Stimulated activated CD4-positive, alpha-beta T cell treated with anti-CD3 and anti-CD28 coated beads, Interleukin-15, amount 100 ng/mL, for 1 hour (primary cell): ENCODE data around the gene RNF223.
"Not testable (repeated sequence)": the region's sequence is repeated elsewhere in the genome, so short reads cannot be mapped to it uniquely, and the experiment has no call there.

ENCODE experiments used
- DNase-seq, 2 donors: peaks; one replicate each; pipeline ENCODE4 v3.0.0-alpha.2; 2020; ENCODE audit warnings: low read depth in 1 of 2, low spot score in 1 of 2

RNF223 gene

DNA sequence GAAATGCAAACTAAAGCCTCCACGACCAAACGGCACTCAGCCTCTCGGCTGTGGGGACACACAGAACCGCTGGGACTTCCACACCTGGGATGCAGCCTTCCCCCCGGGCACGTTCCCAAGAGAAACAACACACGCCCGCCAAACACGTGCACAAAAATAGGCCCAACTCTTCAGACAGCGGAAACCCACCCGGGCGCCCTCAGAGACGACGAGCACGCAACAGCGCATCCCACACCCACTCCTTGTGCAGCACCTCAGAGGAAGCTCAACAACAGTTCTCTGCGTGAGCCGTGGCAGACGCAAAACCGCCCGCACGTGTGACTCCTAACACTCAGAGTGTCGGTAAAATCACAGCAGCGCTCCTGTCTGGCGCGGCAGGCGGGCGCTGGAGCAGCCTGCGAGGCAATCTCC is 36.5 kb upstream of the RNF223 start:
- DNase-seq: no peak

DNA sequence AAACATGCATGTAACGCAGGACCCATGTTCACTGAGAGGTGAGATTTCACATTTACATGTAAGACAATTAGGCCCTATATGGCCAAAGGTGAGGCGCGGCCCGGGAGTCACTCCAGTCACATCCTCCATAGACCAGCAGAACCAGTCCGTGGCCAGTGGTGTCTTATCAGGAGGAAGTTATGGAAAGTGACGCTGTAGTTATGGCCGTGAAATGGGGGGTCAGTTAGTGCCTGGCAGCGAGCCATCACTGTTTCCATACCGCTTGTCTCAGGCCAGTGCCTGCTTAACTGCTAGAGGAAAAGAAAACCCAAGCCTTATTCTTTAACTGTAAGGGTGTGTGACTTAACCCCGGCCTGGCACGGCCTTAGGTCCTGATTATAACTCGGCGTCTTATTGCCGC is 35.6 kb upstream of the RNF223 start:
- DNase-seq: no peak

DNA sequence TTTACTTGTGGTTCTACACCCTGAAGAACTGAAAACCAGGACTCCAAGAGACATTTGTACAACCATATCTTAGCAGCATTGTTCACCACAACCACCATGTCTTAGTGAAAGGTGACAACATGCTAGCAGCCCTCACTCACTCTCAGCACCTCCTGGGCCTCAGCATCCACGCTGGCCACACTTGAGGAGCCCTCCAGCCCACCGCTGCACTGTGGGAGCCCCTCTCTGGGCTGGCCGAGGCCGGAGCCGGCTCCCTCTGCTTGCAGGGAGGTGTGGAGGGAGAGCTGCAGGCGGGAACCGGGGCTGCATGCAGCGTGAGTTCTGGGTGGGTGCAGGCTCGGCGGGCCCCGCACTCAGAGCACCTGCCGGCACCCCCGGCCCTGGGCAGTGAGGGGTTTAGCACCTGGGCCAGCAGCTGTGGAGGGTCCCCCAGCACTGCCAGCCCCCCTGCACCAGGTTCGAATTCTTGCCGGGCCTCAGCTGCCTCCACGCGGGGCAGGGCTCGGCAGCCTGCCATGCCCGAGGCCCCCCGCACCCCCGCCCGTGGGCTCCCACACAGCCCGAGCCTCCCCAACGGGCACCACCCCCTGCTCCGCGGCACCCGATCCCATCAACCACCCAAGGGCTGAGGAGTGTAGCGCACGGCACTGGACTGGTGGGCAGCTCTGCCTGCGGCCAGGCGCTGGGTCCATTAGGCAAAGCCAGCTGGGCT is 32.6 kb upstream of the RNF223 start:
- no peak for DNase-seq

DNA sequence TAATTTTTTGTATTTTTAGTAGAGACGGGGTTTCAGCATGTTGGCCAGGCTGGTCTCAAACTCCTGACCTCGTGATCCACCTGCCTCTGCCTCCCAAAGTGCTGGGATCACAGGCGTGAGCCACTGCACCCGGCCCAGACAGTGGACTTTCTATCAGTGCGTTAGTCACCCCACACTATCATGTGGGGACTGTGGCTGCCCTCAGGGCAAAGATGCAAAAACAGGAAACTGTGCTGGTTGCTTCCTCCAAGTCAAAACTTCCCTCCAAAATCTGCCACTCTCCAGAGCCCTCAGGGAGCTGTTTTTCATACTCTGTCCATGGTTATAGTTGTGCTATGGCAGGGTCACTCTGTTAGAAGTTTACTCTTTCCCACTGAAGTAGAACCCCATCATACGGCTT is 30.0 kb upstream of the RNF223 start:
- DNase-seq: not testable (repeated sequence)

DNA sequence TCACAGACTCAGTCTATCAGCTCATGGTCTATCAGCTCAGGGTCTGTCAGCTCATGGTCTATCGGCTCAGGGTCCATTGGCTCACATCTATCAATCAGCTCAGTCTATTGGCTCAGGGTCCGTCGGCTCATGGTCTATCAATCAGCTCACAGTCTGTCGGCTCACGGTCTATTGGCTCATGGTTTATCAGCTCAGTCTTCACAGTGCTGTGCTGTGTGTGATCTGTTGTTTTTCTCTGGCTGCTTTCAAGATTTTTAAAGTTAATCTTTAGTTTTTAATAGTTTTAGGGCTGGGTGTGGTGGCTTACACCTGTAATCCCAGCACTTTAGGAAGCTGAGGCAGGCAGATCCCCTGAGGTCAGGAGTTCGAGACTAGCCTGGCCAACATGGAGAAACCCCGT is 27.4 kb upstream of the RNF223 start:
- no peak for DNase-seq

DNA sequence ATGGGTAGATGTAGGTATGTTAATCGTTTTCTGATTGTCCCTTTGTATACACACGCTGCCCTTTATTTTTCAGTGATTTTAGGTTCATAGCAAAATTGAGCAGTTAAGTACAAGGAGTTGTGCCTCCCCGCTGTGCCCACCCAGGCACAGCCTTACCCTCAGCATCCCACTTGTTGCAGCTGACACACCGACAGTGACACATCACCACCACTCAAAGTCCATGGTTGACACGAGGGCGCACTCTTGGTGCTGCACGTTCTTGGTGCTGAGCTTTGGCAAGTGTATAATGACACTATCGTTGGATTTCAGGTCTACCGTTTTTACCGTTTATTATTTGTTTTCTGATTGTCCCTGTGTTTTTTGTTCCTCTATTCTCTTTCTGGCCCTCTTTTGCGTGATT is 26.2 kb upstream of the RNF223 start:
- no peak for DNase-seq

DNA sequence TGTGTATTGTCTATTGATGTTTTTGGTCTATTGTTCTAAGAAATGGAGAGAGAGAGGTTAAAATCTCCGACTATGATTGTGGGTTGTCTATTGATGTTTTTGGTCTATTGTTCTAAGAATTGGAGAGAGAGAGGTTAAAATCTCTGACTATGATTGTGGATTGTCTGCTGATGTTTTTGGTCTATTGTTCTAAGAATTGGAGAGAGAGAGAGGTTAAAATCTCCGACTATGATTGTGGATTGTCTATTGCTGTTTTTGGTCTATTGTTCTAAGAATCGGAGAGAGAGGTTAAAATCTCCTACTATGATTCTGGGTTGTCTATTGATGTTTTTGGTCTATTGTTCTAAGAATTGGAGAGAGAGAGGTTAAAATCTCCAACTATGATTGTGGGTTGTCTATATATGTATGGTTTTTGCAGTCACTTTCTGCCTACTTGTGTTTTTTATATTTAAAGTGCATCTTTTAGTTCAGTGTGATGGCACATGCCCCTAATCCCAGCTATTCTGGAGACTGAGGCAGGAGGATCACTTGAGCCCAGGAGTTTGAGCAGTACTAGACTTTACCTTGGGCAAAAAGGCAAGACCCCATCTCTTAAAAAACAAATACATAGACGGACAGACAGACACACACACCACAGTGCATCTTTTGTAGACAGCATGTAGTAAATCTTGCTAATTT is 25.5 kb upstream of the RNF223 start:
- no peak for DNase-seq

DNA sequence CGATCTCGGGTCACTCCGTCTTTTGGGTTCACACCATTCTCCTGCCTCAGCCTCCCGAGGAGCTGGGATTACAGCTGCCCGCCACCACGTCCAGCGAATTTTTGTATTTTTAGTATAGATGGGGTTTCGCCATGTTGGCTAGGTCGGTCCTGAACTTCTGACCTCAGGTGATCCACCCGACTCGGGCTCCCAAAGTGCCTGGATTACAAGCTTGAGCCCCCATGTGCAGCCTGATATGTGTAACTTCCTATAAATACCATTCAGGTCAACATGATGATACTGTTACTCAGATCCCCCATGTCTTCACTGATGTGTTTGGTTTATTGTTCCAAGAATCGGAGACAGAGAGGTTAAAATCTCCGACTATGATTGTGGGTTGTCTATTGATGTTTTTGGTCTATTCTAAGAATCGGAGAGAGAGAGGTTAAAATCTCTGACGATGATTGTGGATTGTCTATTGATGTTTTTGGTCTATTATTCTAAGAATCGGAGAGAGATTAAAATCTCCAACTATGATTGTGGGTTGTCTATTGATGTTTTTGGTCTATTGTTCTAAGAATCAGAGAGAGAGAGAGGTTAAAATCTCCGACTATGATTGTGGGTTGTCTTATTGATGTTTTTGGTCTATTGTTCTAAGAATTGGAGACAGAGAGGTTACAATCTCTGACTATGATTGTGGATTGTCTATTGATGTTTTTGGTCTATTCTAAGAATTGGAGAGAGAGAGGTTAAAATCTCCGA is 24.7 kb upstream of the RNF223 start:
- DNase-seq: no peak

DNA sequence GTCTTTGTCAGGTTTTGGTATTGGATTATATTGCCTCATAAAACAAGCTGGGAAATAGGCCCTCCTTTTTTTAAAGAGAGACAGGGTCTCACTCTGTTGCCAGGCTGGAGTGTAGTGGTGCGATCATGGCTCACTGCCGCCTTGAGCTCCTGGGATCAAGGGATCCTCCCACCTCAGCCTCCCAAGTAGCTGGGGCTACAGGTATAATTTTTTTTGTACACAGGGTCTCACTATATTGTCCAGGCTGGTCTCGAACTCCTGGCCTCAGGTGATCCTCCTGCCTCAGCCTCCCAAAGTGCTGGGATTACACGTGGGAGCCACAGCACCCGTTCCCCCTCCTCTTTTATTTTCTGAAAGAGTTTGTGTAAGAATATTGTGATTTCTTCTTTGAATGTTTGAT is 22.0 kb upstream of the RNF223 start:
- not testable (repeated sequence) for DNase-seq

DNA sequence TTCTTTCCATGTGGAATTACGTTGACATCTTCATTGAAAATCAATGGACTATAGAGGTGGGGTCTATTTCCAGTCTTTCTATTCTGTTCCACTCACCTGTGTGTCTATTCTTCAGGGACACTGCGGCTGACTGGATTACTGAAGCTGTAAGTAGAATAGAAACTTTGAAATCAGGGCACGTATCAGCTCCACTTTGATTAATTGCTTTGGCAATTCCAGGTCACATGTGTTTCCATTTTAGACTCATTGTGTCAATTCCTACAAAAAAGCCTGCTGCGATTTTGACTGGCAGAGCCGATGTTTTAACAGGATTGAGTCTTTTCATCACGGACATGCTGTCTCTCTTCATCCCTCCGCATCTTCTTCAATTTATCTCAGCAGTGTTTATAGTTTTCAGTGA is 20.9 kb upstream of the RNF223 start:
- no peak for DNase-seq

DNA sequence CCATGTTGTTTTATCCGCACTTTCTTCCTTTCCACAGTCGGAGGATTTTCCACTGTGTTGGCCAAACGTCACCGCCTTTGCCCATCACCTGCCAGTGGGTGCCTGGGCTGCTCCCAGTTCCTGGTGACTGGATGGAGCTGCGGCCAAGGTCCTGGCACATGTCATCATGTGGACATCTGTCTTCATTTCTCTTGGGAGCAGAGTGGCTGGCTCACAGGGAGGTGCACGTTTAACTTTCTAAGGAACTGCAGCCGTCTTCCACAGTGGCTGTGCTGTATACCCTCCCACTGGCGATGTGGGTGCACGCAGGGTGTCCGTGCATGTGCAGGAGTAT is 19.5 kb upstream of the RNF223 start:
- DNase-seq: no peak

DNA sequence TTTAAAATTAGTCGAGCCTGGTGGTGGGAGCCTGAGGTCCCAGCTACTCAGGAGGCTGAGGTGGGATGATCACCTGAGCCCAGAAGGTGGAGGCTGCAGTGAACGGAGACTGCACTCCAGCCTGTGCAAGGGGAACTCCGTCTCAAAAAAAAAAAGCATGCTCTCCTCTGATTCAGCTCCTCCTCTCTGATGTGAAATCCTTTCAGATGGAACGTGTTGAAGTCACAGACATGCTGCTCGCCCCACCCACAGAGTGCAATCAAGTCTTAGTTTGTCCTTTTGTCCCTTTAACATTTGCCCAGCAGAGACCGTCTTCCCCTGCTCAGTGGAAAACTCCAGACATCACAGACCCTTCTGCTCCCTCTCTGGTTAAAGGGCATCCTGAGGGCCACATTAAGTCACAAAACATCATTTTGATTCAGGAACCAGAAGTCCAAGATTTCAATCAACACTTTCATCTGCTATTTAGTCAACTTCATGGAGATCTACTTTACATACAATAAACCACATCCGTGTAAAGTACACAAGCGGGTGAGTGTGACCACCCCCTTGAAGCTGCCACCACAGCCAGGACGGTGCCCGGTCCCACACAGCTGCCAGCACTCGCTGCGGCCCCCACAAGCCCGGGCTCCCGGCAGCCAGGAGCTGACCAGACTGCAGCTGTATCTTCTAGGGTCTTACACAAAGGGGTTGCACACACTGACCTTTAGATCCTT is 18.9 kb upstream of the RNF223 start:
- no peak for DNase-seq

DNA sequence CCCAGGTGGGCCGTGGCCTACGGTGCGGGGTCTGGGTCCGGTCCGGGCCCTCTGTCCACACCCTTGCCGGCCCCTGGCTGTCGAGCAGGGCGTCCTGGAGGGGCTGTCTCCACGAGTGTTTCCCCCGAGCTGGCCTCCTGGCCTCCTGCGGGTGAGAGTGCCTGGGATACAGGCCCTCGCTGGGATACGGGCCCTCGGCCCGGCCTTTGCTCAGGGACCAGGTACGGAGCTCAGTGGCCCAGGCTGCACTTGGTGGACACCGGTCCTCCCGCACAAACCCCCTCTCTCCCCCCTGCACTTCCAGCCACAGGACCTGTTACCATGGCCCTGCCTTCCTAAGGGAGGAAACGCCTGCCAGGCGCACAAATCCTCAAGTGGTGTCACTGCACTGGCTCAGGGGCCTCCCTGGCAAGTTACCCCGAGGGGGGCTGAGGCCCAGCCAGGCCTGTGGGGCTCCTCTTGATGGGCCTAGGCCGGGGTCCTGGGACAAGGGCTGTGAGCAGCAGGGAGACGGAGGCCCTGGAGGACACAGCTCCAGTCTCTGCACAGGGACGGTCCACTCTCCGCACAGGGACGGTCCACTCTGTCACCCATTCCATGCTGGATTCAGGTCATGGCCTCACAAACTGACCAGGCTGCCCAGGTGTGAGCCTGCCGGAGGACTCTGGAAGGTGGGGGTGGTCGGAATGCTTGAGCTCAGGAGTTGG is 18.2 kb upstream of the RNF223 start:
- DNase-seq: no peak

DNA sequence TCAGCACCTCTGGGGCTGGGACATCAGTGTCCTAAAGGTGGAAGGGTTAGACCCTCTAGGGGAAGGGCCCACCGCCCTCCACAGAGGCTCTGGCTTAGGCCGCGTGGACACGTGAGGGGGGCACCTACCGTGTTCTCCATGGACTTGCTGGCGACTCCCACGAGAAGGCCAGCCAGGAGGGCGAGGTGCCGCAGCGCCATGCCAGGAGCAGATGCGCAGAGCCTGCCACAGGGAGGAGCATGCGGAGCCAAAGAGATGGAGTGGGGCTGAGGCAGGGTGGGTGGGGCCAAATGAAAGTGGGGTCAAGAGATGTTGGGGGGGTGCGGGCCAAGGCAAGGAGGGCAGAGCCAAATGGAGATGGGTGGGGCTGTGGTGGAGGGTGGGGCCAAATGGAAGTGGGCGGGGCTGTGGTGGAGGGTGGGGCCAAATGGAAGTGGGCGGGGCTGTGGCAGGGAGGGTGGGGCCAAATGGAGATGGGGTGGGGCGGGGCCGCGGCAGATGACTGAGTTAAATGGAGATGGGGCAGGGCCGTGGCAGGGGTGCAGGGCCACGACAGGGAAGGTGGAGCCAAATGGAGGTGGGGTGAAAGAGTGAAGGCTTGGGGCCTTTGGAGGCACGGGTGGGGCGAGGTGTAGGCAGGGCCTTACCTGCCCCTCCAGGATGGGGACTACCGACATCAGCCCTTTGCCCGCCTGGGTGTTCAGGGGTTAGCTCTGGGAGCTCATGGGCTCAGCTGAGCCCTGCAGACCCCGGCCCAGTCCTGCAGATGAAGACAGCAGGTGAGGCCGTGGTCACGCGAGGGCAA is 17.4 kb upstream of the RNF223 start:
- DNase-seq: no peak

DNA sequence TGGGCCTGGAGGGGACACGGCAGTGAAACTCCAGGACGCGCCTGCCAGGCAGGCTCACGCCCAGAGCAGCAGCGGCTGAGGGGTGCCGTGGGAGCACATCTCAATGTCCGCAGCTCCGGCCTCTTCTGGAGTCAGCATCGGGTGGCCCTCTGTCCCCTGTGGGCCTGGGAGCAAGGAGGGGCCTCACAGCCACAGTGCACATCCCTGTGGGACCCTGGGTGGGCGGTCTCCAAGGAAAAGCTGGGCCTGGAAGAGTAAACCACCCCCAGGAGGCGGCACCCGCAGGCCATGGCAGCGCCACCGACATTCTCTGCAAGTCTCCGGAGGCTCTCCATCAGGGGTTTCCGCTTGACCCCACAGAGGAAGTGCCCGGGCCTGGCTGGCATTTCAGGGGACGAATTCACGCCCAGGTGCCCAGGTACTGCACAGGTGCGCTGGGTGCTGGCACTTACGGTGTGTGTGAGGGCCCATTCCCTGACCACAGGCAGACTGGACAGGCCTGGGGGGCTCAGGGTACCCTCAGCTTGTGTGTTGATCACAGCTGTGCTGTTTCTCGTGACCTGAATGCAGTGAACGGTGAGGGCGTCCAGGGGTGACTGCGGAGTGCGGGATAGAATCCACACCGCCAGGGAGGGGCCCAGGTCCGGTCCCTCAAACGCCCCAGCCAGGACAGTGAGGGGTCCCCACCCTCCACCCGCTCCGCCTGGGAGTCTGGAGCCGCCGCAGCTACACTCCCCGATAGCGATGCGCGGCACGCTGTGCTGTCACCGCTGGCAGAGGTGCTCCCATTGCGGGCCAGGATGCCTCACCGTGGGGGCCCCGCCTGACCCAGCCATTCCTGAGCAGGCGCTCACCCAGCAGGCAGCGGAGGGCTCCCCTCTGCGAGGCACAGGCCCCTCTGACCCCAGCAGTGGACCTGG is 16.6 kb upstream of the RNF223 start:
- DNase-seq: no peak

DNA sequence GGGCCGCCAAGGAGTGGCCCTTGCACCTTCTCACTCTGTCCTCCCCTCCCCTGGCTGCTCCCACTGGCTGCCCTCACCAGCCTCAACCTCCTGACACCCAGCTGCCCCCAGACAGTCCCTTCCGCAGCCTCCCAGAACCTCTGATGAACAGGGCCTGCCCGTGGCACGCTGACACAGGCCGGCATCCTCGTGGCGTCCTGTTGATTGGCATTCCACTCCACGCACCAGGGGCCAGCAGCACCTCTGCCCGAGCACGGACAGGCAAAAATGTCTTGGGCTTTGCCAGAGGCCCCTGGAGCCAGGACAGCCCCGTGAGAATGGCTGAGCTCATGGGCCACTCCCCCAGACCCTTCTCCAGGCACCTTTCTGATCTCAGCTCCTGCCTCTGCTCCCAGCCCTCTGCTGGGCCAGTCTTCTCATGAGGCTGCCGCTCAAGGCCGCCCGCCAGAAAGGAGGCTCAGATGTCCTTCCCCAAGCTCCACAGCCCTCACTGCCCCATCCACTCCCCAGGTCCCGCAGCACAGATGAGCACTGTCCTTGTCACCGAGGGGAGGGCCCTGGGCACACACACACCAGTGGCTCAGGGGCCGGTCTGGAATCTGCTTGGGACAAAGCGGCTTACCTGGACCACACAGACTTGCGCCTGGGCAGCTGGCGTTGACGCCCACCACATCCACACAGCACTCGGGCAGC is 15.8 kb upstream of the RNF223 start:
- no peak for DNase-seq

DNA sequence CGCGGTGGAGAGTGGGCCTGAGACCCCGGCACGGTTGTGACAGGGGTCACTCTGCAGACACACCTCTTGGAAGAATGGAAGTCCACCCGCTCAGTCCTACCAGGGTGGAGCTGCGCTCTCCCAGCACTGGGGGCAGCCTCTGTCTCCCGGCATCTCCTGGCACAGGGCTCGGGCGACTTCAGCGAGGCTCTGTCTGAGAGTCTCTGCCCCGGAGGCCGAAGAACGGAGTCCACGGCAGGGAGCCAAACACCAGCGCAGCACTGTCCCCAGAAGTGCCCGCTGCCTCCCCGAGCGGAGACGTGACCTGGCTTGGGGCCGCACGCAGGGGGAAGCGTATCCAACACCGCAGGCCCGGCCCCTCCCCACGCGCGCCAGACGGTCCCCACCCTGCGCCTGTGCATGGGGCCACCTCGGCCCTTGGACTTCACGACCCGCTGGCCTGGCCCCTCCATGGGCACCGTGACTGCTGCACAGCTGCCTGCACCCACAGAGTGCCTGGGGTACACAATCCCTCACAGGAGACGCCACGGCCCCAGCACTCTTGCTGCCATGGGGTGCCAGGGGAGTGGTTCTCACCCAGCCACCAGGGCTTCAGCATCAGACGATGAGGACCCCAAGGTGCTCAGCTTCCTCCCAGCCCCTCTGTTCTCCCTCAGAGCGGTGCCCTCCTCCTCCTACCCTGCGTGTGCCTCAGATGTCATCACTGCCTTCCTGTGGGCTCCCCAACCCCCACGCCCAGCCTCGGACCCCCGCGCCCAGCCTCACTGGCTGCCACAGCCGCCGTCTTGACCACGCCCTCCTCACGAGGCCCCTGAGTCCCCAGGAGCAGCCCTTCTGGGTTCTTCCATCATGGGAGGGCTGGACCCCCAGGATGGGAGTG is 14.9 kb upstream of the RNF223 start:
- DNase-seq: no peak
